ENCODE results near the gene TWNK. TPM values are rescaled to one million over a fixed set of nuclear protein-coding genes. Genes with fewer than 3 reads are reported as not detected.

The TWNK gene
- total RNA-seq, 4 donors from 2014 or later, result 8.2 to 19.8 (median 10.0) TPM

DNA sequence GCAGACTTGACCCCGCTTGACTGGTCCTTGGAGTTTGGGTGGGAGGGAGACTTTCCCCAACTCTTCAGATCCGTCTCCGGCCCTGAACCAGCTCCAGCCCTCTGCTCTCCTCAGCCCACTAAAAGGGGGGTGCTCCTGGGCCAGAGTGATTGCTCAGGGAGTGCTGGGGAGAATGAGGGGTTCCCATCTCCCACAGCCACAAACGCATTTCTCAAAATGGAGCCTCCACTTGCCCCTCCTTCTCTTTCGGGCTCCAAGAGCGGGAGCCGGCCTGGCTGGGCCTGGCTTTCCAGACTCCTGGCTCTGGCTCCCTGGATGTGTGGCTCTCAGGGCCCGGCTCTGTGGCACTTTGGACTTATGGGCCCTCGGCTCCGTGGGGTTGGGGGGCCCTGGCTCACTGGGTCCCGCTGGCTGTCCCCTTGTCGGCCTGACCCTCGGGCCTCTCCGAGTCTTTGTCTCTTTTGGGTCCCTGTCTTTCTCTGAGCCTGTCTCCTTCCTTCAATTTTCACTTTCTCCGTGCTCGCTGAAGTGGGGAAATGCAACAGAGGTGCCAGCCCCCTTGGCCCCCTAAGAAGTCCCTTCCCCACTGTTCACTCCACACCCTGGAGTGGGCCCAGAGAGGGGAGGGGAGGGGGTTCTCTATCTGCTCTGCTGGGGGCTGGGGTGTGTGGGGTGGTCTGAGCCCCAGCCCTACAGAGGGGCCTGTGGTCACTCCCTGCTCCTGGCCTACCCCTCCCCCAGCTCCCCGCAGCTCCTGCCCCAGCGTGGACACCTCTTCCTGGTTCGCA, 13.0 kb downstream of the TWNK start:
- H3K27me3 ChIP-seq, result no peaks in the 10 kb centered on the region
- DNase-seq, result no peak
- peaks cover 38 to 54% of the 10 kb centered on the region in 2 donors for H3K4me1 ChIP-seq
- peak overlapping the region; percentile 95 to 100 (median 98) for H3K27ac ChIP-seq
- H3K9me3 ChIP-seq, result no peaks in the 10 kb centered on the region
- peaks cover 0 to 12% of the 10 kb centered on the region in 2 donors for H3K36me3 ChIP-seq
- intact Hi-C loops (cut with DNase I; ENCODE audit: low total_unique reads) (no loop called here), in situ Hi-C loops (cut with MboI; ENCODE audit: low sequenced_read_pairs in 4 of 4) (no loop called here)
- ATAC-seq, result no peak
- peak overlapping the region; percentile 64 to 94 (median 78) for H3K4me3 ChIP-seq
- TF ChIP-seq CTCF (IDR thresholded peaks at IDR 0.05 in 4 of 5, conservative IDR thresholded peaks at IDR 0.05 in 1 of 5), result no peak
- no peak for TF ChIP-seq POLR2A (IDR thresholded peaks at IDR 0.05)

DNA sequence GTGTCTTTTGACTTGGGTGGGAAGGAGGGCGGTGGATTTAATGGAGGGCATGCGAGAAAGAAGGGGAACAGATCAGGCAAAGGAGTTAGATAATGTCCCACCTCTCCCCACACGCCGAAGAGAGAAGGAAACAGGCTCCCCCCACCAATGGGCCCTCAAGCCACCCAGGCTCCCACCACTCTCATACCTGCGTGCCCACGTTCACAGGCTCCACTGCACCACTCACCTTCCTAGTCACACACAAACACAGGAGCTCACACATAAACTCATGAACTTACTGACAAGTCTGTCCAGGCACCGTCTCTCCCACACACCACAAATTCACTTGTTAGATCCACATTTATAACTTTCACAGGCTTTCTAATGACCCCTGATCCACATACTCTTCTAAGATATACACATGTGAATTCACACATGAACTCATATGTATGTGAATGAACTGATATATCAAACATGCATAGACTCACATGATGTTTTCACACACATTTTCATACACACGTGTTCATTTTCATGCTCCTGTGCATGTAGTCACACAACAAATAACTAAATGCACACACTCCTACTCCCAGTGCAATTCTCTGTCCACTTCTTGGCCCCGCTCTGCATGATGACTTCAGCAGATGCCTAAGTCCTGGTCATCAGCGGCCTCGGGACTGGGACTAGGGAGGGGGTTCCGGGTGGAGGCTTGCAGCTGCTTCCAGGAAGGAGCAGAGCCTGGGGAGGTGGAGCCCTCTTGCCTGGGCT, 13.7 kb downstream of the TWNK start:
- Histone ChIP-seq H3K4me3 (peak overlapping the region; percentile 64 to 94 (median 78)), H3K27me3 (no peaks in the 10 kb centered on the region), H3K9me3 (no peaks in the 10 kb centered on the region), H3K36me3 (peaks cover 0 to 19% of the 10 kb centered on the region in 2 donors), H3K27ac (peak overlapping the region; percentile 95 to 100 (median 98)), H3K4me1 (peaks cover 38 to 54% of the 10 kb centered on the region in 2 donors)
- intact Hi-C loops (cut with DNase I; ENCODE audit: low total_unique reads), result no loop called here
- ATAC-seq (peak; percentile 37 to 56), DNase-seq (peak; percentile 90 to 93)
- TF ChIP-seq POLR2A (IDR thresholded peaks at IDR 0.05) (peak; percentile 75 to 80), CTCF (IDR thresholded peaks at IDR 0.05 in 4 of 5, conservative IDR thresholded peaks at IDR 0.05 in 1 of 5) (no peak)
- in situ Hi-C loops (cut with MboI; ENCODE audit: low sequenced_read_pairs in 4 of 4), result no loop called here

- H3K4me3 ChIP-seq, result peak overlapping the region in 3 of 4 donors; percentile 30 to 94 (median 77)
- ATAC-seq (no peak), DNase-seq (no peak)
- TF ChIP-seq CTCF (IDR thresholded peaks at IDR 0.05 in 4 of 5, conservative IDR thresholded peaks at IDR 0.05 in 1 of 5), result no peak
- no peak for TF ChIP-seq POLR2A (IDR thresholded peaks at IDR 0.05)
- H3K4me1 ChIP-seq, result peaks cover 38 to 50% of the 10 kb centered on the region in 2 donors
- intact Hi-C loops (cut with DNase I; ENCODE audit: low total_unique reads) (no loop called here), in situ Hi-C loops (cut with MboI; ENCODE audit: low sequenced_read_pairs in 4 of 4) (no loop called here)
- H3K27me3 ChIP-seq, result no peaks in the 10 kb centered on the region
- peaks cover 0 to 23% of the 10 kb centered on the region in 2 donors for H3K36me3 ChIP-seq
- H3K9me3 ChIP-seq, result no peaks in the 10 kb centered on the region
- H3K27ac ChIP-seq, result peak overlapping the region; percentile 95 to 100 (median 98)
Measured at GRCh38 chr10:101001659-101002035, 14.3 kb downstream of the TWNK start.

DNA sequence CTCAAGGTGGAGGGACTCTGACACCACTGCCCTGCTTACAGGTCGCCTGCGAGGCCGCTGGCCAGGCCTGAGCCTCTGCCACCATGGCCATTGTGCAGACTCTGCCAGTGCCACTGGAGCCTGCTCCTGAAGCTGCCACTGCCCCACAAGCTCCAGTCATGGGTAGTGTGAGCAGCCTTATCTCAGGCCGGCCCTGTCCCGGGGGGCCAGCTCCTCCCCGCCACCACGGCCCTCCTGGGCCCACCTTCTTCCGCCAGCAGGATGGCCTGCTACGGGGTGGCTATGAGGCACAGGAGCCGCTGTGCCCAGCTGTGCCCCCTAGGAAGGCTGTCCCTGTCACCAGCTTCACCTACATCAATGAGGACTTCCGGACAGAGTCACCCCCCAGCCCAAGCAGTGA, 15.1 kb downstream of the TWNK start:
- in situ Hi-C loops (cut with MboI; ENCODE audit: low sequenced_read_pairs in 4 of 4), result no loop called here
- H3K27me3 ChIP-seq, result no peaks in the 10 kb centered on the region
- ATAC-seq (no peak), DNase-seq (no peak)
- intact Hi-C loops (cut with DNase I; ENCODE audit: low total_unique reads), result no loop called here
- peaks cover 41 to 52% of the 10 kb centered on the region in 2 donors for H3K4me1 ChIP-seq
- TF ChIP-seq POLR2A (IDR thresholded peaks at IDR 0.05), result no peak
- no peak for TF ChIP-seq CTCF (IDR thresholded peaks at IDR 0.05 in 4 of 5, conservative IDR thresholded peaks at IDR 0.05 in 1 of 5)
- no peak overlapping the region for H3K4me3 ChIP-seq
- H3K27ac ChIP-seq, result peak overlapping the region; percentile 95 to 100 (median 98)
- no peaks in the 10 kb centered on the region for H3K9me3 ChIP-seq
- H3K36me3 ChIP-seq, result peaks cover 0 to 31% of the 10 kb centered on the region in 2 donors
